Measurements from ENCODE around the gene TBX5.

- TF ChIP-seq, protein P1, sequence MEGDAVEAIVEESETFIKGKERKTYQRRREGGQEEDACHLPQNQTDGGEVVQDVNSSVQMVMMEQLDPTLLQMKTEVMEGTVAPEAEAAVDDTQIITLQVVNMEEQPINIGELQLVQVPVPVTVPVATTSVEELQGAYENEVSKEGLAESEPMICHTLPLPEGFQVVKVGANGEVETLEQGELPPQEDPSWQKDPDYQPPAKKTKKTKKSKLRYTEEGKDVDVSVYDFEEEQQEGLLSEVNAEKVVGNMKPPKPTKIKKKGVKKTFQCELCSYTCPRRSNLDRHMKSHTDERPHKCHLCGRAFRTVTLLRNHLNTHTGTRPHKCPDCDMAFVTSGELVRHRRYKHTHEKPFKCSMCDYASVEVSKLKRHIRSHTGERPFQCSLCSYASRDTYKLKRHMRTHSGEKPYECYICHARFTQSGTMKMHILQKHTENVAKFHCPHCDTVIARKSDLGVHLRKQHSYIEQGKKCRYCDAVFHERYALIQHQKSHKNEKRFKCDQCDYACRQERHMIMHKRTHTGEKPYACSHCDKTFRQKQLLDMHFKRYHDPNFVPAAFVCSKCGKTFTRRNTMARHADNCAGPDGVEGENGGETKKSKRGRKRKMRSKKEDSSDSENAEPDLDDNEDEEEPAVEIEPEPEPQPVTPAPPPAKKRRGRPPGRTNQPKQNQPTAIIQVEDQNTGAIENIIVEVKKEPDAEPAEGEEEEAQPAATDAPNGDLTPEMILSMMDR (IDR thresholded peaks at IDR 0.05), result no peak
- TF ChIP-seq POLR2A (IDR thresholded peaks at IDR 0.05), result no peak
These were observed 21.2 kb downstream of the TBX5 start for GRCh38 chr12:114384739-114385138.
